Measurements from ENCODE around the gene LRRC4C. TPM values are rescaled to one million over a fixed set of nuclear protein-coding genes. Genes with fewer than 3 reads are reported as not detected.

LRRC4C gene
- polyA plus RNA-seq, 1 donor from 2014 or later: 24.3 TPM

- Histone ChIP-seq H3F3A (ENCODE audit: insufficient read depth, low read length, poor library complexity, severe bottlenecking) (no peaks in the 10 kb centered on the region), H3K4me2 (ENCODE audit: low read length) (no peak overlapping the region), H3K9ac (ENCODE audit: low read length) (no peak overlapping the region), H3K9me3 (ENCODE audit: low read length) (no peaks in the 10 kb centered on the region), H3K4me3 (ENCODE audit: low read length) (no peak overlapping the region), H3K9me2 (ENCODE audit: insufficient read depth, low read length) (no peaks in the 10 kb centered on the region), H3K27ac (ENCODE audit: low read length) (no peak overlapping the region), H3K27me3 (ENCODE audit: insufficient read depth, low read depth, low read length) (no peaks in the 10 kb centered on the region), H3K79me2 (replicated peaks; ENCODE audit: insufficient read depth, low read length) (no peaks in the 10 kb centered on the region), H2AFZ (ENCODE audit: low read depth, low read length) (no peak overlapping the region), H3K36me3 (ENCODE audit: insufficient read depth, low read length) (no peaks in the 10 kb centered on the region), H4K20me1 (ENCODE audit: insufficient read depth) (no peaks in the 10 kb centered on the region)
- TF ChIP-seq MXI1 (conservative IDR thresholded peaks at IDR 0.05; ENCODE audit: poor library complexity, severe bottlenecking): no peak
- no peak for TF ChIP-seq RAD21 (conservative IDR thresholded peaks at IDR 0.05)
Measured at GRCh38 chr11:40253166-40253565, 1206.3 kb downstream of the LRRC4C start.

- H3K27ac ChIP-seq (ENCODE audit: low read length): no peak overlapping the region
- H3K36me3 ChIP-seq (ENCODE audit: insufficient read depth, low read length): no peaks in the 10 kb centered on the region
- H2AFZ ChIP-seq (ENCODE audit: low read depth, low read length): no peak overlapping the region
- H3K4me3 ChIP-seq (ENCODE audit: low read length): no peak overlapping the region
- H3K27me3 ChIP-seq (ENCODE audit: insufficient read depth, low read depth, low read length): no peaks in the 10 kb centered on the region
- no peaks in the 10 kb centered on the region for H3F3A ChIP-seq (ENCODE audit: insufficient read depth, low read length, poor library complexity, severe bottlenecking)
- no peaks in the 10 kb centered on the region for H3K9me3 ChIP-seq (ENCODE audit: low read length)
- no peaks in the 10 kb centered on the region for H4K20me1 ChIP-seq (ENCODE audit: insufficient read depth)
- no peak overlapping the region for H3K9ac ChIP-seq (ENCODE audit: low read length)
- H3K79me2 ChIP-seq (replicated peaks; ENCODE audit: insufficient read depth, low read length): no peaks in the 10 kb centered on the region
- no peak for TF ChIP-seq CTCF (IDR thresholded peaks at IDR 0.05; ENCODE audit: poor library complexity, severe bottlenecking)
- no peak for TF ChIP-seq TAF1 (IDR thresholded peaks at IDR 0.05; ENCODE audit: low read depth)
- TF ChIP-seq SMC3 (conservative IDR thresholded peaks at IDR 0.05; ENCODE audit: poor library complexity): no peak
- TF ChIP-seq REST (IDR thresholded peaks at IDR 0.05; ENCODE audit: borderline replicate concordance): no peak
- TF ChIP-seq MXI1 (conservative IDR thresholded peaks at IDR 0.05; ENCODE audit: poor library complexity, severe bottlenecking): no peak
- TF ChIP-seq EP300 (conservative IDR thresholded peaks at IDR 0.05; ENCODE audit: poor library complexity, severe bottlenecking): no peak
- TF ChIP-seq RAD21 (conservative IDR thresholded peaks at IDR 0.05): no peak
- no peak for TF ChIP-seq EZH2 (IDR thresholded peaks at IDR 0.05; ENCODE audit: borderline replicate concordance, insufficient read depth, low read length, poor library complexity, severe bottlenecking)
- no peak for TF ChIP-seq POLR2AphosphoS5 (IDR thresholded peaks at IDR 0.05)
- no peaks in the 10 kb centered on the region for H3K9me2 ChIP-seq (ENCODE audit: insufficient read depth, low read length)
- H3K4me2 ChIP-seq (ENCODE audit: low read length): no peak overlapping the region
Measured at GRCh38 chr11:40252236-40252635, 1207.2 kb downstream of the LRRC4C start.

- no peak overlapping the region for H3K4me3 ChIP-seq (ENCODE audit: low read length)
- no peak overlapping the region for H2AFZ ChIP-seq (ENCODE audit: low read depth, low read length)
- no peaks in the 10 kb centered on the region for H4K20me1 ChIP-seq (ENCODE audit: insufficient read depth)
- H3K9ac ChIP-seq (ENCODE audit: low read length): no peak overlapping the region
- H3K9me2 ChIP-seq (ENCODE audit: insufficient read depth, low read length): no peaks in the 10 kb centered on the region
- TF ChIP-seq MXI1 (conservative IDR thresholded peaks at IDR 0.05; ENCODE audit: poor library complexity, severe bottlenecking) (no peak), POLR2AphosphoS5 (IDR thresholded peaks at IDR 0.05) (no peak), EZH2 (IDR thresholded peaks at IDR 0.05; ENCODE audit: borderline replicate concordance, insufficient read depth, low read length, poor library complexity, severe bottlenecking) (no peak), TAF1 (IDR thresholded peaks at IDR 0.05; ENCODE audit: low read depth) (no peak), EP300 (conservative IDR thresholded peaks at IDR 0.05; ENCODE audit: poor library complexity, severe bottlenecking) (no peak), RAD21 (conservative IDR thresholded peaks at IDR 0.05) (no peak), SMC3 (conservative IDR thresholded peaks at IDR 0.05; ENCODE audit: poor library complexity) (no peak), CTCF (IDR thresholded peaks at IDR 0.05; ENCODE audit: poor library complexity, severe bottlenecking) (no peak)
- H3K36me3 ChIP-seq (ENCODE audit: insufficient read depth, low read length): no peaks in the 10 kb centered on the region
- no peaks in the 10 kb centered on the region for H3K79me2 ChIP-seq (replicated peaks; ENCODE audit: insufficient read depth, low read length)
- no peak overlapping the region for H3K27ac ChIP-seq (ENCODE audit: low read length)
- H3K4me2 ChIP-seq (ENCODE audit: low read length): no peak overlapping the region
- H3K9me3 ChIP-seq (ENCODE audit: low read length): no peaks in the 10 kb centered on the region
- H3F3A ChIP-seq (ENCODE audit: insufficient read depth, low read length, poor library complexity, severe bottlenecking): no peaks in the 10 kb centered on the region
- H3K27me3 ChIP-seq (ENCODE audit: insufficient read depth, low read depth, low read length): no peaks in the 10 kb centered on the region
Measured at GRCh38 chr11:40246983-40247382, 1212.5 kb downstream of the LRRC4C start.

All from neural cell (in vitro differentiated cells).